HG02678 (cell line): ENCODE data around the gene LRP1B.

Source experiments
- ATAC-seq: cut with Tn5 transposase; IDR thresholded peaks from one replicate; pipeline ENCODE4 v1.9.1; 2021; ENCODE audit warnings: mild to moderate bottlenecking, moderate library complexity; ENCODE audit not compliant: unreplicated experiment

Gene LRP1B

GRCh38 chr2:141380008-141380979, 750.5 kb downstream of the LRP1B start:
- ATAC-seq: no peak

- no peak for ATAC-seq
Observed at GRCh38 chr2:141364821-141365220, 766.0 kb downstream of the LRP1B start.

DNA sequence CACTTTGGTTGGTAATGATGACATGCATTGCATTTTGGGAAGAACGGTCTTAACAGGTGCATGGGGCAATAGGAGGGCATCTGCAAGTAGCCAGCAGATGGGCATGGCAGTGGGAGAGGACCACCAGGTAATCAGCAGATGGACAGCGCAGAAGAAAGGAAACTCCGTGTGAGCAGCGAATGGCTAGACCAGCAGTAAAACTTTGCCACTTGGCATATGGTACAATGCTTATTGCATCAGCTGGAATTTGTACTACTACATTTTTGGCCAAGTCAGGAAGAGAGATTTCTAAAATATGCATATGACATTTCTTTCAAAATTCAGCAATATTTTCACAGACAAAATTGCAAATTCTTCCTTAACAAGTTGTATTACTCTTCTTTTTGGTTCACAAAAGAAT, 768.5 kb downstream of the LRP1B start:
- no peak for ATAC-seq

DNA sequence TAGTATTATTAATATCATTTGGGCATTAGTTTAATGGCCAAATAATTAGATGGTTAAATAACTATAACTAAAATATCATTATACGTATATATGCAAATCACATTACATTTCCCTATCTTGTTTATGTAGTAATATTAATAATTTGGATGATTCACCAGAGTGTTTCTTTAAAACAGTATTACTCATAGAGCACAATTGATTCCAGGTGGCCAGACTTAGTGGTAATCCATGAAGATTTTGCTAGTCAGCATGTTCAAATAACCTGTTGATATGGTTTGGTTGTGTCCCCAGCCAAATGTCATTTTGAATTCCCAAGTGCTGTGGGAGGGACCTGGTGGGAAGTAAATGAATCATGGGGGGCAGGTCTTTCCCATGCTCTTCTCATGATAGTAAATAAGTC, 782.3 kb downstream of the LRP1B start:
- ATAC-seq: no peak

- no peak for ATAC-seq
Observed at GRCh38 chr2:141341444-141341843, 789.4 kb downstream of the LRP1B start.

DNA sequence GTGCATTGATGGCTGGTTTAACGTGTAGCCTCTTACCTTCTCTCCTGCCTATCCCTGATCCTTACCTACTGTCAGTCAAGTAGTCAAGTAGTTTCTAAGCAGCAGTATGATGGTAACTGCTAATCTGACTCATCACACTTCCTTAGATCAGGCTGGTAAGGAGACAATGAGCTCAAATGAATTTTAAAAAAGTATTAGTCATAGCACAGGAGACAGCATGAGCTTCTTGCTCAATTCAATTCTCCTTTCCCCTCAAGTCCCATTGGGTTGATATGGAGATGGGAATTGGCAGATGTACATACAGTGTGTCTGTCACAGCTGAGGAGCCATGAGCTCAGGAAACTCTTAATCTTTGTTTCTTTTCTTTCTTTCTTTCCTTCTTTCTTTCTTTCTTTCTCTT, 799.7 kb downstream of the LRP1B start:
- ATAC-seq: no peak

DNA sequence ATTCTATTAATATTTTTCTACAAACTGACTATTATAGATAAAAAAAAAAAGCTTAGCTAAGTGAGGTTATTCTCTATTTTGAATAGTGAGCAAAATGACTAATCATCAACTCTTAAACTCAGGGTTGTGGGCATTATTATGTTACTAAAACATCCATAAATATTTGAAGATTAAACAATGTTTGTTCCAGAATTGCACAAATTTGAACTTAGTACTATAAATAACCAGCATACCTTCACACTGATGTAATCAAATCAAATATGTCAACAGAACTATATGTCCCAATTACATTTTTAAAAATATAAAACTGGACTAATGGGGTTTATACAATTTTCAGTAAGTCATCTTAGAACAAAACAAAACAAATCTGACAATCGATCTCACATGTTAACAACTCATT, 800.9 kb downstream of the LRP1B start:
- ATAC-seq: no peak

GRCh38 chr2:141323571-141323970, 807.2 kb downstream of the LRP1B start:
- ATAC-seq: no peak

GRCh38 chr2:141317986-141318385, 812.8 kb downstream of the LRP1B start:
- no peak for ATAC-seq

GRCh38 chr2:141316606-141317005, 814.2 kb downstream of the LRP1B start:
- no peak for ATAC-seq

DNA sequence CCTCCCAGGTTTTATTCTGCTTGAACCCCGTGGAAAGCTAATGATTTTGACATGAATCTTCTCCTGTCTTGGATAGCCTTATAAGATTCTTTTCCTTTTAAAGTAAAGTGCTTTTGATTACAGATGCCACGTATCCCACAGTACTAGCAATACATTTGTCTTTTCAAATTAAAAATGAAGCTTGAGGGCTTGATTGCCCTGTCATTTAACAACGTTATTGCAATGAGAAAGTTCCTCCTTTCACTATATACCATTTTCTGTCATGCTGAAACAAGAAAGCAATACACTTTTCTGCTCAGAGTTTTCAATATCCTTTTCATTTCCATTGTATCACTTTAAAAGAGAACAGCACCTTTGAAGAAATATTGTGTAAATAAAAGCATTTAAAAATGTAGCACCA, 814.7 kb downstream of the LRP1B start:
- ATAC-seq: no peak

GRCh38 chr2:141313972-141314371, 816.8 kb downstream of the LRP1B start:
- ATAC-seq: no peak

DNA sequence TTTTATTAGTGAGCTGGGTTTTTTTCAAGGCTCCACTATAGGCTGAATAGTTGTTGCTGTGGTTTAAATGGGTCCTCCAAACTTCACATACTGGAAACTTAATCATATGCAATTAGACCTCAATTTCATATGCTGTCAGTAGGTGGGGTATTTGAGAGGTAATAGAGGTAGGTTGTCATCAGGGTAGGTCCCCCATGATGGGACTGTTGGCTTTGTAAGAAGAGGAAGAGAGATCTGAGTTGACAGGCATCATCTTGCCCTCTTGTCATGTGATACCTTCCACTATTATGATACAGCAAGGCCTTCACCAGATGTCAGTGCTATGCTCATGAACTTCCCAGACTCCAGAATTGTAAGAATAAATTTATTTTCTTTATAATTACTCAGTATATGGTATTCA, 819.4 kb downstream of the LRP1B start:
- ATAC-seq: no peak

DNA sequence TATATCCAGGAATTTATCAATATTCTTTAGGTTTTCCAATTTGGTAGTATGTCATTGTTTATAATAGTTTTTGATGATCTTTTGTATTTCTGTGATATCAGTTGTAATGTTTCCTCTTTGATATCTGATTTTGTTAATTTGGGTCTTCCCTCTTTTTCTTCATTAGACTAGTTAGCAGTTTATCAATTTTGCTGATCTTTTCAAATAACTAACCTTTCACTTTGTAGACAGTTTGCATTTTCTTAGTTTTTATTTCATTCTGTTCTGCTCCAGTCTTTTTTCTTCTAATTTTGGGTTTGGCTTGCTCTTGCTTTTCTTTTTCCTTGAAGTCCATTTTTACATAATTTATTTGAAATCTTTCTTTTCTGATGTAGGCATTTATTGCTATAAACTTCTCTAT, 824.4 kb downstream of the LRP1B start:
- no peak for ATAC-seq

GRCh38 chr2:141301551-141301950, 829.3 kb downstream of the LRP1B start:
- no peak for ATAC-seq

GRCh38 chr2:141280037-141280436, 850.8 kb downstream of the LRP1B start:
- no peak for ATAC-seq

DNA sequence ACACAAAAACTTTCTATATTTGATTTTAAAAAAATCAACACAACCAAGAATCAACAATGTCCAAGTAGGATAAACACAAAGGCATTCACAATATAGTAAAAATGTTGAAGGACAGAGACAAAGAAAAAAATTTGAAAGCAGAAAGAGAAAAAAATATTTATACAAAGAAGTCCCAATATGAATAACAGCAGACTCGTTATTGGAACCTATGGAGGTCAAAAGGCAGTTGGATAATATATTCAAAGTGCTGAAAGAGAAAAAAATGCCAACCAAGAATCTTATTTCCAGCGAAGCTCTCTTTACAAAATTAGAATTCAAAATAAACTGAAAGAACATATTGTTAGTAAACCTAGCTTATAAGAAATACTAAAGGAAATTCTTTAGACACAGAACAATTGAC, 859.5 kb downstream of the LRP1B start:
- no peak for ATAC-seq

GRCh38 chr2:141264848-141265247, 866.0 kb downstream of the LRP1B start:
- ATAC-seq: no peak

GRCh38 chr2:141260911-141261310, 869.9 kb downstream of the LRP1B start:
- no peak for ATAC-seq

- ATAC-seq: no peak
Observed at GRCh38 chr2:141259683-141260082, 871.1 kb downstream of the LRP1B start.

- ATAC-seq: no peak
Observed at GRCh38 chr2:141242008-141242407, 888.8 kb downstream of the LRP1B start.

- no peak for ATAC-seq
Observed at GRCh38 chr2:141226560-141226959, 904.3 kb downstream of the LRP1B start.

DNA sequence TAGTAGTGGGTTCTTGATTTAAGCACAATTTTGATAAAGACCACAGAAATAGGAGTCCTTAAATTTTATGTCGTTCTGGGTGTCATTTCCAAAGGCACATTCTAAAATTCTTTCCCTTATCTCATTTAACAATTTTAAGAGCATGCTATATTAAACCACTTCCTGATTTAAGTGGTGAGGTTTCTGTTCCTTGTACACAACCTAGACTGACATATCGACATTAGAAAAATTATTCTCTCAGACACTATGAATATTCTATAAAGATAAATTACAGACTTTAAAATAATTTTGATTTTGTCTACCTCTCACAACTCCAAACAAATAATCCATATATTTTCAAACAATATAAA, 923.8 kb downstream of the LRP1B start:
- ATAC-seq: no peak
